ENCODE results near the gene MIR17HG.

The MIR17HG gene

DNA sequence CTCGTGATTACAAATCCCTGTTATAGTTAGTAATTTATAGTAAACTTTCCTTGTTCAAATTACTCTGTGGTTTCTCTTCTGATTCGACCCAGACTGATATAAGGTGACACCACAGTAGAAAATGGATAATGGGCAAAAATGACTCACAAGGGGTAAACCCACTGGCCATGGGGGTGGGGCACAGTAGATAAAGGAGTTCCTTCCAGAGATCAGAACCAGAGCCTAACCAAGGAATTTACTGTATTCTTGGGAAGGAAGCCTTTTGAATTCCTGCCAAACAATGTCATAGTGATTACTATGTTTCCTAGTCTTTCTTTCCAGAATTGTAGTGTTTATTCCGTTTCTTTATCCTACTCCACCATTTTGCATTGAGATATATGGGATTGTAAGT lies 21.9 kb downstream of the MIR17HG start:
- DNase-seq: peak; percentile 38 to 50

DNA sequence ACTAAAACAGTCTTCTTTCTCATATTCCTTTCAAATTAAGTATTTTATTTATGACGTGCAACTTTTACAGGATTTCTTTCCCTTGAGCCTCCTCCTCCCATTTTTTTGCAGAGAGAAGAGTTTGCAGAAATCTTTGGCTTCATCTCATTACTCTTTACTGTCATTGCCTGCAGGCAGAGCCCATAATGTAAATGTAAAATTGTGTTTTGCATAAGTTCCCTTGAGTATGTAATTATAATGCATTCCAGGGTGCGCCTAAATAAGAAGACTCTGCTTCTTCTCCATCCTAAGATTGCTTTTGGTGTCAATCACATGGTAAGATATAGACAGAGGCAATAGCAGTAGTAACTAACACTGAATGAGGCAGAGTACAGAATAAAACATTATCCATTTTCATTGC lies 23.0 kb downstream of the MIR17HG start:
- DNase-seq: no peak

DNA sequence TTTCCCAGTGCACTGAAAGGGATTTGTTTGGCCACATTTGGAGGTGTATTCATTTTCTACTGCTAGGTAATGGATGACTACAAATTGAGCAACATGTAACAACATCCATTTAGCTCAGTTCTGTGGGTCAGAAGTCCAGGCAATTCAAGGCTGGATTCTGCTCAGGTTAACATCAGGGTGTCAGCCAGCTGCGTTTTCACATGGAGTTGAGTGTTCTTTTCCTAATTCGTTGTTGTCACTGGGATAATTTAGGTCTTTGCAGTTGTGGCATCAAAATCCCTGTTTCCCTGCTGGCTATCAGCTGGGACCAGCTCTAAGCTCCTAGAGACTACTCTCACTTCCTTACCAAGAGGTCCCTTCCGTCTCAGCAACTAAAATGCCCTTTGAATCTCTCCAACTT lies 25.4 kb downstream of the MIR17HG start:
- DNase-seq: no peak

DNA sequence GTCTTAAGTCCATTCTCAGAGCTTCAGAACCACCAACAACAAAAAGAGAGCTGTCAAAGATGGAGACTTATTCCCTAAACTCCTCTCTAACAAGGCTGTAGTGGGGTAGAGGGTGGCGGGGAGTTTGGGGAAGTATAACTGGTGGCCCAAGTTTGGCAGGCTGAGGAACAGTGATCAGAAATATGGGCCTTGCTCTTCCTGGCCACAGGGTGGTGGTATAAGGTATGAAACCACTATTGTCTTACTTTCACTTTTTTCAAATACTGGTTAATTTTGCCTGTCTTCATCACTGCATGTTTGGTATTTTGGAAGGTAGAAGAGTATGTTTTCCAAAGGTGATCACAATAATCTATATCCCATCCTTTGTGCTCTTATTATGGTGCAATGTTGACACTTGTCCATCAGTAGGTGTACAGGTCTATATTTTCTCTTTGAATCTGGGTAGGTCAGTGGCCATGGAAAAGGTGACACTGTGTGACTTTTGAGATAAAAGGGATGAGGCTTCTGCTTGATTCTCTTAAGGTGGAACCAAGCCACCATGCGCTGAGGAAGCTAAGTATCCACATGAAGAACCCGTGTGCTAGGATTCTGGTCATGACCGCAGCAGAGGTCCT lies 27.7 kb downstream of the MIR17HG start:
- DNase-seq: no peak

DNA sequence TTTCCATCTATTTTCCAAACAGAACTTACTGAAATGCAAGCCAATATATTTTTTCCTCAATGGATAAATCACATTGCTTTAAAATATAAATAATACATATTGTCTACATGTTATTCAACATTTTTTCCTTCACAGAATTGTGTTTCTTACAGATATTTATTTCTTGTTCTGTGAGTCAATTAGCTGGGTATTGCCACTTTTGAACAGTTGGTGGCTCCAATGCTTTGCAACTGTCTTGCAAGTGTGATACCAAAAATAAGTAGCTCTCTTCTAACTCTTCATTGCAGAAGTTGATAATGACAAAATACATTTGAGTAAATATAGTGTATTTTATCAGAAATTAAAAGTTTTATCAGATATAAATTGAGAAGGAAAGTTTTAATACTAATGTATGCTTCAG lies 33.9 kb downstream of the MIR17HG start:
- DNase-seq: no peak

DNA sequence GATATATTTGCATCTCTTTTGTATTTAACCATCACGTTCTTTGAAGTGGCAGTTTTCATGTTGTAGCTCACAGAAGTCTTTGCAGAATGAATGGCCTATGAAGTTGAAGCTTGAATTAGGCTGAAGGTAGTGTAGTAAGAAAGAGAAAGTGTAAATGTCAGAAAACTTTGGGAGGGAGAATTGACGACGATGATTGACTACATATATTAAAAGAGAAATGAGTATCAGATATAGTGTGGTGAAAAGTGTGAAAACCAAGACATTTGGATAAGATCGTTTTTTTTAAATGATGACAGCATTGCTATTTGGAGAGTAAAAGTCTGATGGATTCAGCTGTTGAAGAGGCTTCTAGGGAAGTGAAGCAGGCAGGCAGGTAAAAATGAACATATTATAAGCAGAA lies 36.3 kb downstream of the MIR17HG start:
- DNase-seq: no peak

DNA sequence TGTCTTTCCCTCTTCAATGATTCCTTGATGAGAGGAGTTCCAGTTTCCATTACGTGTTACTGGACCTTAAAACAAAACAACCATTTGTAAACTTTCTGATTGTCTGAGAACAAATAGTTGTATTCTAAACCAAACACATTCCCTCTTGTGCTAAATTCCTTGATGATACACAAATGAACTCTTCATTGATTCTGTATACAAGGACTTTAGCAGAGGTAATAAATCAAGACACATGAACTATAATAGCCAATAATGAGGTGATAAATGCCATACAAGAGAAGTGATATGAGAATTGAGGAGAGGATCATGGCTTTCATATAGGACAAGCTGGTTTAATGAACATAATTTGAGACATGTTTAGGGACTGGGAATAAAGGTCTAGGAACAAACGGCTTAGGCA lies 37.4 kb downstream of the MIR17HG start:
- no peak for DNase-seq

DNA sequence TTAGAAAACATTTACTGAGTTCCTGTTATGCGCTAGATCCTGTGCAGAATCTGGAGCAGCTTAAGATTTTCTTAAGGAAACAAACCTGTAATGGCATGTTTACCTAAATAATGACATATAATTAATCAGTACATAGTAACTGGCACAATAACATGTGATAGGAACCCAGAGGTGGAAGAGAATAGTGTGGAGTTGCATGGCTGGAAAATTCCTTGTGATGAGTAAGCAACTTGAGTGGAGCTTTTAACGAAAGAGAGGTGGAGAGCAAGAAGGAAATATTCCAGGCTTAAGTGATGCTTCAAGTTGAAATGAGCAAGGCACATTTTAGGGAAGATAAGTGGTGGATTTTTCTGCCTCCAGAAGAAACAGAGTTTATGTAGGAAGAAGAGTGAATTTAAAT lies 41.7 kb downstream of the MIR17HG start:
- no peak for DNase-seq

DNA sequence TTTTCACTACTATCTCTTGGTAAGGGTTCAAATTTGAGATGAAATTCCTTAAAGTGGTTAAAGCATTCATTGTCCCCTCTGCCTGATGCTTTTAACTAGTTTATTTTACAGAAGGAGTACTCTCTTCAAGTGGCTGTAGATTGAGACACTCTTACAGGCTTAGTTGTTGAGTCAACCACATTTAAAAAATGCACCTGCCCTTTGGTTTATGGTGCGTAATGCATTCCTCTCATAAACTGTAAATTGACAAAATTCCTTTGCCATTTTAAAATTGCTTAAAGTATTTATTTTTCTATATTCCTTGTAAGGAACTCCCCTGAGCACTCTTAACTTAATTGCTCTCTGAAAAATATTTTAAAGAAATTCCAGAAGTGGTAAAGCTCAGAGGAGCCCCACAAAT lies 50.1 kb downstream of the MIR17HG start:
- no peak for DNase-seq

DNA sequence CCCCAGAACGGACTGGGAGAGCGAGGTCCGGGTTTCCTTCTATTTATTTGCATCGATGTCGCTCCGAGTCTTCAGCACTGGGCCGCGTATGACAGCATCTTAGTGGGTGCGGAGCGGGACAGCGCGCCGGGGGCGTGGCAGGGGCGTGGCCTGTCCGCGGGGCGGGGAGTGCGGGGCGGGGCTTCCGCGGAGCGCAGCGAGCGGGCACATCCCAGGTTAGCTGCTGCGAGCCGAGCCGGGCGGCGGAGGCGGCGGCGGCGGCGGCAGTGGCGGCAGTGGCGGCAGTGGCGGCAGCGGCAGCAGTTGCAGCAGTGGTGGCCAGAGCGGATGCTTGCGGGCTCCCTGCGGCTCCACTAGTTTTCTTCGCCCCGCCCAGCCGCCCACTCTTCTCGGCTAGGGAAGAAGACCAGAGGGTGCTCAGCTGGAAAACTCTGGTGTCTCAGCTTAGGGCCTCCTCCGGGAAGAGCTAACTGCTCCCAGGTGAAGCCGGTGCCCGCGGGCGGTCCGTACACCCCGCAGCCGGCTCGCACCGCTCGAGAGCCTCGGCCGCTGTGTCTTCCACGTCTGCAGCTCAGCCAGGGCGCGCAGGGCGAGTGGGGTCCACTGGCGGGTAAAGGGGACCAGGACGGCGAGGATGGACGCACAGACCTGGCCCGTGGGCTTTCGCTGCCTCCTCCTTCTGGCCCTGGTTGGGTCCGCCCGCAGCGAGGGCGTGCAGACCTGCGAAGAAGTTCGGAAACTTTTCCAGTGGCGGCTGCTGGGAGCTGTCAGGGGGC lies 51.1 kb downstream of the MIR17HG start, which contains the start of gene GPC5:
GPC5 (plus strand) TSS at position 209 of the 776 bp plus-strand sequence.
- DNase-seq: peak; percentile 81 to 86

DNA sequence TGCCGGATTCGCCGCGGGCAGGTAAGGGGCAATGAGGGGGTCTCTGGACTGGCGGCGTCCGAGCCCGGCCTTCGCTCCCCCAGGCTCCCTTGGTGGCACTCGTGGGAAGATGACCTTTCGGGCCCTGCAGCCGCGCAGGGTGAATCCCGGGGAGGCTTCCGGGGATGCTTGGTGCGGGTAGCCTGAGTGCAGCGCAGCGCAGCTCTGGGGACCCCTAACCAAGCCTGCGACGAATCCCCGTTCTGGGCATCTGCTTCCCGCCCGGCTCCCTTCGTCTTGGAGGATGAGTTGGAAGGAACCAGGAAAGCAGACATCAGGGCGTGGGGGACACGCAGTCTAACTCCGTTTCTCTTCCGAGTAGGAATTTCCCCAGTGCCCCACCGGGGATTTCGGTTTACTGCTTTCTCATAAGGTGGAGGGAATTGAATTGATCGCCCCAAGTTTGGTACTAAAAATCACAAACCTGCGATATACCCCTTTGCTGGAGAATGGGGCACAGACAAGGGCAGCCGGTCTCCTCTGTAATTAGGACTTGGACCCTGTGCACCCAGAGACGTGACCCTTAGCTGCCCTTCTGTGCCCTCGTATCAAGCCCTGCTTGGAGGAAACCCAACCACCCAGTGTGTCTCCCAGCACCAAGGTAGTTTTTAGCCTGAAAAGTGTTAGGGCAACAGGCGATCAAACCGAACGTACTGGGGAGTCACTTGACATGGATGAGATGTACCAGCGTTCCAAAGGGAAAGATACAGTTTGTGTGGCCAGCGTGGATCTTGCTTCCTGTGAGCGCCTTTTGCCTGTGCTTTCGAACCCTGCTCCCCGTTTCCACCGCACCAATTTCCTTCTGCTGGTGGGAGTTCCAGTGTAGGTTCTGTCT lies 51.9 kb downstream of the MIR17HG start:
- peak in 1 of 2 donors; percentile 13 for DNase-seq

DNA sequence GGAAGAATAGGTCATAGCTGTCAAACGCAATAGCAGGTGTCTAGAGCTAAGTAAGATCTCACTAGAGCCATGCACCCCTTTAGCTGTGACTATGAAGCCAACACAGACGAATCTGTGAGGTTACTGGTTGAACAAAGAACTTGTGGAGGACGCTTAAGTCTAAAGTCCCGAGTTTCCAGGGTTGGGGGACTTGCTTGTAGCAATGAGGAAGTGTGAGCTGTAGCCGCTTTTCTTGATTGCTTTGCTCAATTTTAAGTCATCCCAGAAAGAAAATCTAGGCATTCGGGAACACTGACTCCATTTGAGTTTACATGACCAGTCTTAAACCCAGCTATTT lies 52.5 kb downstream of the MIR17HG start:
- DNase-seq: no peak

DNA sequence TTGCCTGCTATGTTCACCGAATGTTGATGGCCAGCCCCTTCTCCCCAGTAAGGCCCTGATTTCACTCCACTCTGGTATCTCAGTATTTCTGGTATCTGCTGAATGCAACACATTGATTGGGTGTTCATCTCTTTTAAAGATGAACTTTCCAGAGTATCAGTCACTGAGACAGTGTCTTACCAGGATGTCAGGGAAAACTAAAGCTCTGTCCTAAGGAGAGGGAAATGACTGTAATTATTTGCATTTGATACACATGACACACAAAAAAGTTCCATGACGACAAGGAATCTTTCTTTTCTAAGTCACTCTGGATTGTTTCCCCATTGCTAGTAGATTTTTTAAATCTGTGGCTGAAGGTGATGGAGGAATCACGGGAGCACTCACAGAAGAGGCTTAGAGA lies 53.2 kb downstream of the MIR17HG start:
- DNase-seq: no peak

DNA sequence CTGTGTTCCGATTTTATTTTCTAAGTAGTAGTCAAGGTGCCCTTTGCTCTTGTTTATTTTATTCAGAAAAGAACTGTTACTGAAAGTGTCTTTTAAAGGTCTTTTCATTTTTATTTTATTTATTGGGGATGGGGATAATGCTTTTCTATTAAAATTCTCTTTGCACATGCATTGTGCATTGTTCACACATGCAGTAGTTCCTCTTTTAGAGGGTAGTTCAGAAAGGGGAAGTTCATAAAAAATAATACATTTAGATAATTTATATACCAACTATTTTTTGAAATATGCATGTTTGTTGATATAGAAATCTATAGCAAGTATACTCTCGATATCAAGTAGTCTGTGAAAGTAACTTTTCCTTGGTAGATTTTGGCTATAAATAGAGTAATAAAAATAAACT lies 54.4 kb downstream of the MIR17HG start:
- DNase-seq: no peak

Data from stimulated activated CD4-positive, alpha-beta T cell treated with anti-CD3 and anti-CD28 coated beads, Interleukin-2, amount 100 ng/mL, for 24 hours (primary cell).